Pancreas (tissue), 10 donors: ENCODE results near the gene ZNF57. TPM values are rescaled to one million over a fixed set of nuclear protein-coding genes. Genes with fewer than 3 reads are reported as not detected.
"Not testable (repeated sequence)": the region's sequence is repeated elsewhere in the genome, so short reads cannot be mapped to it uniquely, and the experiment has no call there.

Experiments used
- ATAC-seq, 4 donors: fragments of 200-7000 bp; cut with Tn5 transposase; one replicate each; pipeline versions ENCODE4 v1.8.0 to v1.9.1; 2020; ENCODE audit warnings: mild to moderate bottlenecking in 4 of 4, moderate library complexity in 4 of 4
- DNase-seq, 6 donors: peaks; one replicate each; pipeline ENCODE4 v3.0.0-alpha.2; 2020
- FAIRE-seq: peaks from 2 replicates; lab custom pipeline; 2012; peaks lifted over from hg19 to GRCh38; lab: Jason Lieb, UNC
- H3K27ac ChIP-seq, 4 donors: fragments of 200-600 bp; sonication (generic); 1 replicate in 3 of 4; 2 replicates in 1 of 4; pipeline versions ENCODE4 v1.5.0 to v1.8.0; 2020
- H3K27me3 ChIP-seq, 4 donors: fragments of 200-600 bp; one replicate each; pipeline ENCODE4 v1.8.0; 2021
- H3K36me3 ChIP-seq, 3 donors: fragments of 200-600 bp; sonication (generic) in 1 of 3; one replicate each; pipeline versions ENCODE4 v1.5.0 to v1.8.0; 2020 to 2021
- H3K4me1 ChIP-seq, 3 donors: fragments of 200-600 bp; one replicate each; pipeline ENCODE4 v1.8.0; 2021
- H3K4me3 ChIP-seq, 4 donors: fragments of 200-600 bp; sonication (generic) in 2 of 4; one replicate each; pipeline versions ENCODE4 v1.5.0 to v1.8.0; 2020 to 2021
- H3K9me3 ChIP-seq, 4 donors: fragments of 200-600 bp; one replicate each; pipeline ENCODE4 v1.8.0; 2021
- WGBS, 2 donors: extraction: QIAGEN DNeasy Blood & Tissue Kit; methylation state at CpG; one replicate each; pipeline ENCODE4 v1.1.7; 2013; 5-methylcytosine and 5-hydroxymethylcytosine counted together
- intact Hi-C, 3 donors: fragments of 100-400 bp; cut with DNase I; formaldehyde crosslinking; loops; one replicate each; pipeline versions ENCODE4 v1.11.1 to v1.14.2; 2022
- polyA plus RNA-seq, 2 donors: library from polyadenylated mRNA; stranded (reverse); fragments of 200-250 nt; gene quantifications; one replicate each; pipeline ENCODE4 v1.2.3, GENCODE V29; 2013
- total RNA-seq, 6 donors: library from RNA; stranded (reverse); fragmentation: NEBNext Ultra II Directional in 4 of 6; extraction: Animal tissue kit (Norgen Biotek cat#: 25700) in 4 of 6; gene quantifications; one replicate each; pipeline versions ENCODE4 v1.2.1 to v1.2.4, GENCODE V29; 2021 to 2023
- TF ChIP-seq, protein P1 (sequence below), 4 donors: fragments of 200-600 bp; sonication (generic) in 3 of 4; IDR thresholded peaks; one replicate each; pipeline versions ENCODE4 v1.5.0 to v1.8.0; 2021; ENCODE audit warnings: antibody characterized with exemption in 4 of 4
- donor health status: healthy with polysubstance abuse.
- donor health status: DM: no; HTN: no; CAD: no; lungs with moderate emphysema.
- donor health status: DM: no; HTN: no; CAD: no.
- donor health status: control.
- donor health status: control.
- donor health status: Bipolar disorder and iron deficiency.
- donor health status: DM: yes; HTN: yes; CAD: no.
- donor health status: DM: no; HTN: no; CAD: no.
- donor health status: DM: no; HTN: no; CAD: no.
- donor health status: DM: yes; HTN: yes; CAD: no.

Gene ZNF57
- total and polyA plus RNA-seq, 8 donors, result 1.6 to 3.0 (median 2.1) TPM

DNA sequence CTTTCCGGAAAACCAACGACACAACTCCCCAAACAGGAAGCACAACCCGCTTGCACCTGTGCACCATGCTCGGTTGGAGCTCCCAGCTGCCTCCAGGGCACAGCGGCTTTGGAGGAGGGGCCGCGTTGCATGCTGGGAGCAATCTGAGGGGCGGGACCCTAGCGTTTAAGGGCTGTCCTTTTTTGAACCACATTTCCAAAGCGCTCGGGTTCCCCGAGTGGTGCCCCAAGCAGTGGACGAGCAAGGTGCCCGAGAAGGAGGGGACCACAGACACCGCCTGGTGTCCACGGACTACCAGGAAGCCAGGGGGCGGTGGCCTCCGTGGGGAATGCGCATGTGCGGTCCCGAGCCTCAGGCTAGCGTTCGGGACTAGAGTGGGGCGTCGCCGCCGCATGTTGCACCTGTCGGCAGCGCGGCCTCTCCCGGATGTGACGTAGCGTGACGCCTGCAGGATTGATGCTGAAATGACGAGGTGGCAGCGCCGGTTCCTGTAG, 11.9 kb upstream of the ZNF57 start:
- FAIRE-seq (no peak), ATAC-seq (peak in 3 of 4 donors; percentile 43 to 82 (median 72)), DNase-seq (peak in 5 of 6 donors; percentile 19 to 67 (median 40))
- WGBS, 2 donors, result 42 to 62% methylated on average over 36 to 37 of the region's 37 CpGs
- TF ChIP-seq, protein P1, sequence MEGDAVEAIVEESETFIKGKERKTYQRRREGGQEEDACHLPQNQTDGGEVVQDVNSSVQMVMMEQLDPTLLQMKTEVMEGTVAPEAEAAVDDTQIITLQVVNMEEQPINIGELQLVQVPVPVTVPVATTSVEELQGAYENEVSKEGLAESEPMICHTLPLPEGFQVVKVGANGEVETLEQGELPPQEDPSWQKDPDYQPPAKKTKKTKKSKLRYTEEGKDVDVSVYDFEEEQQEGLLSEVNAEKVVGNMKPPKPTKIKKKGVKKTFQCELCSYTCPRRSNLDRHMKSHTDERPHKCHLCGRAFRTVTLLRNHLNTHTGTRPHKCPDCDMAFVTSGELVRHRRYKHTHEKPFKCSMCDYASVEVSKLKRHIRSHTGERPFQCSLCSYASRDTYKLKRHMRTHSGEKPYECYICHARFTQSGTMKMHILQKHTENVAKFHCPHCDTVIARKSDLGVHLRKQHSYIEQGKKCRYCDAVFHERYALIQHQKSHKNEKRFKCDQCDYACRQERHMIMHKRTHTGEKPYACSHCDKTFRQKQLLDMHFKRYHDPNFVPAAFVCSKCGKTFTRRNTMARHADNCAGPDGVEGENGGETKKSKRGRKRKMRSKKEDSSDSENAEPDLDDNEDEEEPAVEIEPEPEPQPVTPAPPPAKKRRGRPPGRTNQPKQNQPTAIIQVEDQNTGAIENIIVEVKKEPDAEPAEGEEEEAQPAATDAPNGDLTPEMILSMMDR (IDR thresholded peaks at IDR 0.05), result no peak
- H3K4me1 ChIP-seq, result no peaks in the 10 kb centered on the region
- no peaks in the 10 kb centered on the region for H3K27me3 ChIP-seq
- H3K36me3 ChIP-seq, result no peaks in the 10 kb centered on the region
- intact Hi-C loops, result loop anchor here in 2 of 3 donors (10.0 kb wide), 2 partner anchors 266 to 276 kb away; no protein-coding TSS in a partner anchor
- no peaks in the 10 kb centered on the region for H3K9me3 ChIP-seq
- H3K27ac ChIP-seq, result peak overlapping the region in 1 of 4 donors; percentile 42
- peak overlapping the region in 1 of 4 donors; percentile 21 for H3K4me3 ChIP-seq

DNA sequence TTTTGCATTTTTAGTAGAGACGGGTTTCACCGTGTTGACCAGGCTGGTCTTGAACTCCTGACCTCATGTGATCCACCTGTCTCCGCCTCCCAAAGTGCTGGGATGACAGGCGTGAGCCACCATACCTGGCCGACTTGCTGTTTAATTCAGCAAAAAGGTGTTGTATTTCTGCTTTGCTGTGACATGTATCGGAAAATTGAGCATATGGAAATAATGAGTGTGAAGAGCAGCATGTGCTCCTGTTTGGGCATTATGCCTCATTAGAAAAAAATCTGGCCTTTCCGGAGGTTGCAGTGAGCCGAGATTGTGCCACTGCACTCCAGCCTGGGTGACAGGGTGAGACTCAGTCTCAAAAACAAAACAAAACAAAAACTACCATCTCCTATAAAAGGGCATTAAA, 10.2 kb upstream of the ZNF57 start:
- WGBS, 2 donors, result 41 to 49% methylated on average over 8 of the region's 8 CpGs
- H3K36me3 ChIP-seq, H3K4me1 ChIP-seq, DNase-seq, intact Hi-C loops, H3K4me3 ChIP-seq, H3K27ac ChIP-seq, H3K27me3 ChIP-seq, H3K9me3 ChIP-seq, FAIRE-seq: not testable (repeated sequence)
- ATAC-seq, result peak in 1 of 4 donors; percentile 22

DNA sequence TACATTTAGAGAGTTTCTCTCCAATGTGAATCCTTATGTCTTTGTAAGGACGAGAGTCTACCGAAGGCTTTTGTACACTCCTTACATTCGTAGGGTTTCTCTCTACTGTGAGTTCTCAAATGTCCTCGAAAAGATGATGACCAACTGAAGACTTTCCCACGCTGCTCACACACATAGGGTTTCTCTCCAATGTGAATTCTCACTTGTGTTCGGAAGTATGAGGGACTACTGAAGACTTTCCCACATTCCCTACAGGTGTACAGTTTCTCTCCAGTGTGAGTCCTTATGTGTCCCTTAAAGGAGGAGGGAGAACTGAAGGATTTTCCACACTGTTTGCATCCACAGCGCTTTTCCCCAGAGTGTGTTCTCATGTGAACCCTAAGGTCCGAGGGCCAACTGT, 4.0 kb upstream of the ZNF57 start:
- H3K36me3 ChIP-seq, result no peaks in the 10 kb centered on the region
- H3K4me1 ChIP-seq, result no peaks in the 10 kb centered on the region
- intact Hi-C loops, result no loop called here
- H3K27me3 ChIP-seq, result no peaks in the 10 kb centered on the region
- no peak for ATAC-seq
- DNase-seq, result no peak
- TF ChIP-seq, protein P1 (IDR thresholded peaks at IDR 0.05), result no peak
- 70 to 71% methylated on average over 8 of the region's 8 CpGs for WGBS, 2 donors
- no peak overlapping the region for H3K27ac ChIP-seq
- no peak overlapping the region for H3K4me3 ChIP-seq
- H3K9me3 ChIP-seq, result no peaks in the 10 kb centered on the region
- FAIRE-seq, result no peak

DNA sequence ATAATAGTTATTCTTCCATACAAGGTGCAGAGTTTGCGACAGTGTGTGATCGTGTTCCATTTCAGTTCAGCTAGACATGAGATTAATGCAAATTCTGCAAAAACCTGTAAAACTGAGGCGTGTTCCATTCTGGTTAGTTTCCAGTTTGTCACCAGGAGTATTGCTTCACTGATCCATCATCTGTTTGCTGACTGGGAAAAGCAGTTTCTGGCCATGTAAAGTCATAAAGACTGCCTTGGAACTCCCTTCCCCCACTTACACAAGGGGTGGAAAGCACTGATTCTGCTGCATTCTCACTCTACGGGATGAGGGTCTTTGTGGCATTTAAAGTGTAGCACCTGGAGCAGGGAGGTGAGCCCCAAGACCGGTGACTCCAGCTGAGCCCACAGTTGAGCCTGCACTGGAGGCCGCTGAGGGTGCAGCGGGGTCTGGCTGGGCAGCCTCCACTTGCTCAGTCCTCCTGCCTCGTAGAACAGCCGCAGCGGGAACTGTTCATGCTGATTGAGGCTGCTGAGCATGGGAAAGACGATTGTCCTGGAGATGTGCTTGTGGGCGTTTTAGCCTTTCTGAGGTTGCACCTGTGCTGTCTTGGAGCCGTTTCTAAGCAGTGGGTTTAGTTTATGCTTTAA, 2.0 kb downstream of the ZNF57 start:
- TF ChIP-seq, protein P1 (IDR thresholded peaks at IDR 0.05), result no peak
- ATAC-seq, result no peak
- no peak for FAIRE-seq
- H3K27me3 ChIP-seq, result no peaks in the 10 kb centered on the region
- peaks cover 0 to 6% (median 0%) of the 10 kb centered on the region in 3 donors for H3K4me1 ChIP-seq
- H3K9me3 ChIP-seq, result no peaks in the 10 kb centered on the region
- no peaks in the 10 kb centered on the region for H3K36me3 ChIP-seq
- intact Hi-C loops, result no loop called here
- DNase-seq, result peak in 1 of 6 donors; percentile 8
- 81 to 85% methylated on average over 13 of the region's 13 CpGs for WGBS, 2 donors
- H3K27ac ChIP-seq, result no peak overlapping the region
- no peak overlapping the region for H3K4me3 ChIP-seq

DNA sequence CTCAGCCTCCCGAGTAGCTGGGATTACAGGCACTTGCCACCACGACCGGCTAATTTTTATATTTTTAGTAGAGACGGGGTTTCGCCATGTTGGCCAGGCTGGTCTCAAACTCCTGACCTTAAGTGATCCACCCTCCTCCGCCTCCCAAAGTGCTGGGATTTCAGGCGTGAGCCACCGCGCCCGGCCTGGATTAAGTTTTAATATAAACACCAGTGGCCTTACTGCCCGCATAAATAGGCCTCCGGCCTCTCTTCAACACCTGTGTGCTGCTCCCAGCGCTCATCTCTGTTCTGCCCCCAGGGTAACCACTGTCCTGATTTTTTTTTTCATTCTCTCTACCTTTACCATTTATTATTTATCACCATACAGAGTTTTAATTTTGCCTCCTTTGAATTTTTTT, 2.6 kb downstream of the ZNF57 start:
- ATAC-seq, FAIRE-seq, H3K27me3 ChIP-seq, H3K36me3 ChIP-seq, H3K4me1 ChIP-seq, H3K27ac ChIP-seq, H3K4me3 ChIP-seq, intact Hi-C loops, H3K9me3 ChIP-seq: not testable (repeated sequence)
- 89 to 93% methylated on average over 13 of the region's 13 CpGs for WGBS, 2 donors
- DNase-seq, result peak in 1 of 6 donors; percentile 0

DNA sequence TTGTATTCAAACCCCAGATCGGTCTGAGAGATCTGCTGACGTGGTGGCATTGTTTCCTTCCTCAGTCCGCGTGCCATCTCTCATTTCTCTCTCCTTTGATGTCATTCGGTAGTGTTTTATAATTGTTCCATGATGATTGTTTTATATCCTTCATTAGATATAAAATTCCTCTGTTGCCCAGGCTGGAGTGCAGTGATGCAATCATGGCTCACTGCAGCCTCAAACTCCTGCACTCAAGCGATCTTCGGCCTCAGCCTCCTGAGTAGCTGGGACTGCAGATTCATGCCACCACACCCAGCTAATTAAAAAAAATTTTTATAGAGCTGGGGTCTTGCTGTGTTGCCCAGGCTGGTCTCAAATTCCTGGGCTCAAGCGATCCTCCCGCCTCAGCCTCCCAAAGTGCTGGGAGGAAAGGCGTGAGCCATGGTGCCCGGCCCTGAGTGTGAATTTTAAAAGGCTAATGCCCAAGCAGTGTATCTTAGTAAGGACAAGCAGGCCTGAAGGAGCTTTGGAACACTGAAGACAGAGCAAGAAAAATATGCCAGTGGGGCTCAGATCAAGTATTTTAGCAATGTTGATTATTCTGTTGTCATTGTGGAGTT, 5.3 kb downstream of the ZNF57 start:
- Histone ChIP-seq H3K27me3 (no peaks in the 10 kb centered on the region), H3K9me3 (no peaks in the 10 kb centered on the region), H3K27ac (no peak overlapping the region), H3K36me3 (no peaks in the 10 kb centered on the region), H3K4me3 (no peak overlapping the region), H3K4me1 (peaks cover 0 to 6% (median 0%) of the 10 kb centered on the region in 3 donors)
- 90 to 93% methylated on average over 11 of the region's 11 CpGs for WGBS, 2 donors
- DNase-seq (no peak), FAIRE-seq (no peak), ATAC-seq (no peak)
- intact Hi-C loops, result no loop called here
- TF ChIP-seq, protein P1 (IDR thresholded peaks at IDR 0.05), result no peak
